ENCODE results near the gene INTS1. TPM values are rescaled to one million over a fixed set of nuclear protein-coding genes. Genes with fewer than 3 reads are reported as not detected.

The INTS1 gene
- polyA plus RNA-seq, 2 of the 4 experiments (the other 2 are of a cell fraction): 14.6 to 48.1 TPM

- ChIA-PET CTCF (interaction anchor here (1.8 to 18.4 kb wide), 2 partner anchors 18 to 34 kb away, joined by 7 to 204 read pairs; partner anchors contain the start of genes INTS1 and TMEM184A), POLR2A (no interaction called here)
- Histone ChIP-seq H3K4me1 (peaks cover 85% of the 10 kb centered on the region), H3K27ac (peak overlapping the region; percentile 97 to 98), H3K4me3 (peak overlapping the region; percentile 98), H3K4me2 (peak overlapping the region; percentile 98), H3K9me3 (no peaks in the 10 kb centered on the region)
- FAIRE-seq: no peak
- no peak; a peak in 1 of 6 replicates for ATAC-seq
- WGBS (ENCODE audit: missing lambda C conversion rate): 46% methylated on average over 14 of the region's 25 CpGs
- TF ChIP-seq HEYL (CRISPR knock-in tag; IDR thresholded peaks at IDR 0.05) (0 out of 2 replicates have a peak, but pooled peaks have one; percentile 16), HOXA7 (CRISPR knock-in tag; IDR thresholded peaks at IDR 0.05) (peak; percentile 46), CEBPB (IDR thresholded peaks at IDR 0.05) (no peak), PHF8 (IDR thresholded peaks at IDR 0.05; ENCODE audit: borderline replicate concordance, low read depth) (no peak), TFCP2L1 (CRISPR knock-in tag; IDR thresholded peaks at IDR 0.05) (peak; percentile 75), FOXS1 (CRISPR knock-in tag; IDR thresholded peaks at IDR 0.05) (peak; percentile 16; the same call in 1 of the 2 replicates), HOXB13 (CRISPR knock-in tag; IDR thresholded peaks at IDR 0.05; ENCODE audit: low read depth) (peak; percentile 45; the same call in 1 of the 2 replicates), FOSB (CRISPR knock-in tag; IDR thresholded peaks at IDR 0.05) (peak; percentile 36), HOXB5 (CRISPR knock-in tag; IDR thresholded peaks at IDR 0.05) (peak; percentile 10; the same call in 1 of the 2 replicates), TP53 (CRISPR knock-in tag; IDR thresholded peaks at IDR 0.05) (peak; percentile 47; the same call in 1 of the 2 replicates), ATOH8 (CRISPR knock-in tag; IDR thresholded peaks at IDR 0.05; ENCODE audit: low read depth) (peak; percentile 25; the same call in 1 of the 2 replicates), EHF (CRISPR knock-in tag; IDR thresholded peaks at IDR 0.05) (peak; percentile 71; the same call in 1 of the 2 replicates), HMGXB4 (CRISPR knock-in tag; IDR thresholded peaks at IDR 0.05; ENCODE audit: borderline replicate concordance) (no peak)
- TF ChIP-seq, protein P1, sequence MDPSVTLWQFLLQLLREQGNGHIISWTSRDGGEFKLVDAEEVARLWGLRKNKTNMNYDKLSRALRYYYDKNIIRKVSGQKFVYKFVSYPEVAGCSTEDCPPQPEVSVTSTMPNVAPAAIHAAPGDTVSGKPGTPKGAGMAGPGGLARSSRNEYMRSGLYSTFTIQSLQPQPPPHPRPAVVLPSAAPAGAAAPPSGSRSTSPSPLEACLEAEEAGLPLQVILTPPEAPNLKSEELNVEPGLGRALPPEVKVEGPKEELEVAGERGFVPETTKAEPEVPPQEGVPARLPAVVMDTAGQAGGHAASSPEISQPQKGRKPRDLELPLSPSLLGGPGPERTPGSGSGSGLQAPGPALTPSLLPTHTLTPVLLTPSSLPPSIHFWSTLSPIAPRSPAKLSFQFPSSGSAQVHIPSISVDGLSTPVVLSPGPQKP (IDR thresholded peaks at IDR 0.05; ENCODE audit: low read depth, low read length): no peak
- DNase-seq (ENCODE audit: low read depth in 1 of 2, low spot score in 1 of 2): peak in 1 of 2 experiments; percentile 47
Measured at GRCh38 chr7:1538544-1539180, 34.5 kb upstream of the INTS1 start.

- DNase-seq (ENCODE audit: low read depth in 1 of 2, low spot score in 1 of 2) (peak; percentile 86 to 93), ATAC-seq (peak; percentile 9 to 10), FAIRE-seq (no peak)
- H3K9me3 ChIP-seq: no peaks in the 10 kb centered on the region
- ChIA-PET CTCF (interaction anchor here (0.7 to 18.4 kb wide), 7 partner anchors 7 to 63 kb away, joined by 3 to 204 read pairs (median 4); partner anchors contain the start of genes INTS1 and TMEM184A), POLR2A (interaction anchor here (0.8 to 2.4 kb wide), 3 partner anchors 17 to 21 kb away, joined by 3 to 18 read pairs (median 3); partner anchors contain the start of gene TMEM184A)
- 1% methylated on average over 22 of the region's 56 CpGs for WGBS (ENCODE audit: missing lambda C conversion rate)
- H3K27ac ChIP-seq: peak overlapping the region; percentile 97 to 98
- peak overlapping the region; percentile 98 for H3K4me2 ChIP-seq
- H3K4me1 ChIP-seq: peaks cover 81% of the 10 kb centered on the region
- peak overlapping the region; percentile 98 for H3K4me3 ChIP-seq
- no peak; the same call in 1 of the 2 replicates for TF ChIP-seq HOXA7 (CRISPR knock-in tag; IDR thresholded peaks at IDR 0.05)
- TF ChIP-seq CBX8 (IDR thresholded peaks at IDR 0.05): no peak
- TF ChIP-seq RFX5 (IDR thresholded peaks at IDR 0.05): 0 out of 2 replicates have a peak, but pooled peaks have one; percentile 60
- peak; percentile 81 for TF ChIP-seq TP53 (CRISPR knock-in tag; IDR thresholded peaks at IDR 0.05)
- no peak for TF ChIP-seq JUNB (IDR thresholded peaks at IDR 0.05)
- TF ChIP-seq, protein P2, sequence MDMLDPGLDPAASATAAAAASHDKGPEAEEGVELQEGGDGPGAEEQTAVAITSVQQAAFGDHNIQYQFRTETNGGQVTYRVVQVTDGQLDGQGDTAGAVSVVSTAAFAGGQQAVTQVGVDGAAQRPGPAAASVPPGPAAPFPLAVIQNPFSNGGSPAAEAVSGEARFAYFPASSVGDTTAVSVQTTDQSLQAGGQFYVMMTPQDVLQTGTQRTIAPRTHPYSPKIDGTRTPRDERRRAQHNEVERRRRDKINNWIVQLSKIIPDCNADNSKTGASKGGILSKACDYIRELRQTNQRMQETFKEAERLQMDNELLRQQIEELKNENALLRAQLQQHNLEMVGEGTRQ (IDR thresholded peaks at IDR 0.05): peak; percentile 64
- no peak for TF ChIP-seq NPAS2 (CRISPR knock-in tag; IDR thresholded peaks at IDR 0.05; ENCODE audit: borderline replicate concordance)
- TF ChIP-seq SMC3 (IDR thresholded peaks at IDR 0.05): no peak; the same call in 2 of the 3 replicates
- TF ChIP-seq, protein P3, sequence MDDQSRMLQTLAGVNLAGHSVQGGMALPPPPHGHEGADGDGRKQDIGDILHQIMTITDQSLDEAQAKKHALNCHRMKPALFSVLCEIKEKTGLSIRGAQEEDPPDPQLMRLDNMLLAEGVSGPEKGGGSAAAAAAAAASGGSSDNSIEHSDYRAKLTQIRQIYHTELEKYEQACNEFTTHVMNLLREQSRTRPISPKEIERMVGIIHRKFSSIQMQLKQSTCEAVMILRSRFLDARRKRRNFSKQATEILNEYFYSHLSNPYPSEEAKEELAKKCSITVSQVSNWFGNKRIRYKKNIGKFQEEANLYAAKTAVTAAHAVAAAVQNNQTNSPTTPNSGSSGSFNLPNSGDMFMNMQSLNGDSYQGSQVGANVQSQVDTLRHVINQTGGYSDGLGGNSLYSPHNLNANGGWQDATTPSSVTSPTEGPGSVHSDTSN (IDR thresholded peaks at IDR 0.05): 0 out of 2 replicates have a peak, but pooled peaks have one; percentile 64
- no peak for TF ChIP-seq CHD4 (IDR thresholded peaks at IDR 0.05; ENCODE audit: borderline replicate concordance)
- TF ChIP-seq HOXB5 (CRISPR knock-in tag; IDR thresholded peaks at IDR 0.05): no peak; the same call in 1 of the 2 replicates
- TF ChIP-seq FOSB (CRISPR knock-in tag; IDR thresholded peaks at IDR 0.05): peak; percentile 79
- TF ChIP-seq KDM1A (IDR thresholded peaks at IDR 0.05; ENCODE audit: low read depth): no peak
- TF ChIP-seq HDAC2 (IDR thresholded peaks at IDR 0.05): no peak
- TF ChIP-seq SREBF2 (IDR thresholded peaks at IDR 0.05): no peak
- peak; percentile 26 to 33; a peak in 2 of 5 replicates for TF ChIP-seq EP300 (IDR thresholded peaks at IDR 0.05)
- no peak for TF ChIP-seq KDM5A (IDR thresholded peaks at IDR 0.05)
- no peak for TF ChIP-seq RAD21 (conservative IDR thresholded peaks at IDR 0.05 in 1 of 2, IDR thresholded peaks at IDR 0.05 in 1 of 2)
- no peak for TF ChIP-seq HEYL (CRISPR knock-in tag; IDR thresholded peaks at IDR 0.05)
- no peak for TF ChIP-seq RCOR1 (IDR thresholded peaks at IDR 0.05; ENCODE audit: low read depth, low read length)
Measured at GRCh38 chr7:1537535-1538412, 33.6 kb upstream of the INTS1 start.

Measured in A549 (cell line).